SKM-1 treated with dmso at 0.1 percent for 144 hours (cell line): Measurements from ENCODE around the gene TBX4.

Experiments
- DNase-seq: peaks from one replicate; lab custom pipeline; 2025; ENCODE audit not compliant: unreplicated experiment; lab: John Stamatoyannopoulos, UW

TBX4 gene

GRCh38 chr17:61452301-61453290 lies at the start of gene TBX4:
Gene TBX4, plus strand, starts transcription at chr17:61452422. Its CDS starts 4,069 bp downstream, at chr17:61456491.
- DNase-seq: no peak

- no peak for DNase-seq
Measured at GRCh38 chr17:61402978-61403800, 49.0 kb upstream of the TBX4 start.

GRCh38 chr17:61403801-61404662 lies 48.2 kb upstream of the TBX4 start:
- no peak for DNase-seq

- no peak for DNase-seq
Measured at GRCh38 chr17:61404663-61404912, 47.6 kb upstream of the TBX4 start.

- DNase-seq: no peak
Measured at GRCh38 chr17:61404913-61405685, 47.1 kb upstream of the TBX4 start.

- no peak for DNase-seq
Measured at GRCh38 chr17:61405686-61406536, 46.3 kb upstream of the TBX4 start.

GRCh38 chr17:61406537-61406845 lies 45.7 kb upstream of the TBX4 start:
- no peak for DNase-seq

GRCh38 chr17:61406971-61407911 lies 45.0 kb upstream of the TBX4 start:
- no peak for DNase-seq

- DNase-seq: no peak
Measured at GRCh38 chr17:61408151-61409041, 43.8 kb upstream of the TBX4 start.

GRCh38 chr17:61409301-61410112 lies 42.7 kb upstream of the TBX4 start:
- DNase-seq: peak; percentile 56

GRCh38 chr17:61410141-61411010 lies 41.8 kb upstream of the TBX4 start:
- no peak for DNase-seq

- DNase-seq: no peak
Measured at GRCh38 chr17:61411011-61411260, 41.3 kb upstream of the TBX4 start.

GRCh38 chr17:61411261-61412142 lies 40.7 kb upstream of the TBX4 start:
- DNase-seq: no peak

GRCh38 chr17:61412143-61412859 lies 39.9 kb upstream of the TBX4 start:
- DNase-seq: peak; percentile 82
